B cell (primary cell): ENCODE measurements around the gene MAP3K7CL. TPM values are rescaled to one million over a fixed set of nuclear protein-coding genes. Genes with fewer than 3 reads are reported as not detected.

Experiments
- ATAC-seq: fragments of 200-7000 bp; cut with Tn5 transposase; one replicate; pipeline ENCODE4 v1.10.0; 2021; ENCODE audit warnings: low read depth, mild to moderate bottlenecking, moderate number of reproducible peaks, moderate library complexity
- CTCF ChIA-PET: fragments of 350-600 bp; sonication (Branson Sonifier 250); formaldehyde crosslinking; loops from one replicate; lab custom pipeline; 2021; ENCODE audit warnings: antibody characterized with exemption, inconsistent platforms; lab: Charles Lee
- POLR2A ChIA-PET: fragments of 350-600 bp; sonication (Branson Sonifier 250); formaldehyde crosslinking; loops from one replicate; lab custom pipeline; 2021; ENCODE audit warnings: antibody characterized with exemption; lab: Charles Lee
- DNase-seq: peaks from one replicate; pipeline ENCODE4 v3.0.0; 2013
- H2AFZ ChIP-seq: 2 replicates; pipeline ENCODE4 v1.6.1; 2012; ENCODE audit warnings: mild to moderate bottlenecking, low read depth, low read length; ENCODE audit not compliant: insufficient read depth, poor library complexity, severe bottlenecking
- H3K27ac ChIP-seq, 2 donors: 1 replicate in 1 of 2; 2 replicates in 1 of 2; pipeline ENCODE4 v1.5.1; 2012 to 2013; ENCODE audit warnings: low read length in 2 of 2, mild to moderate bottlenecking in 2 of 2, moderate library complexity in 1 of 2
- H3K27me3 ChIP-seq, 4 experiments: fragments of 200-600 bp in 1 of 4; sonication (generic) in 1 of 4; replicated peaks in 1 of 4; 1 replicate in 2 of 4; 2 replicates in 2 of 4; pipeline versions ENCODE4 v1.6.1 to v1.7.0; 2013 to 2016; ENCODE audit warnings: low read length in 3 of 4, mild to moderate bottlenecking in 2 of 4, mixed read lengths in 1 of 4, moderate library complexity in 1 of 4; ENCODE audit not compliant: insufficient read depth in 4 of 4, control insufficient read depth in 3 of 4; ENCODE audit errors: control extremely low read depth in 1 of 4
- H3K36me3 ChIP-seq, 2 experiments: replicated peaks in 1 of 2; 1 replicate in 1 of 2; 2 replicates in 1 of 2; pipeline versions ENCODE4 v1.6.1 to v1.7.1; 2013; ENCODE audit warnings: low read length in 1 of 2; ENCODE audit not compliant: insufficient read depth in 2 of 2, control insufficient read depth in 1 of 2; ENCODE audit errors: control extremely low read depth in 1 of 2, extremely low read depth in 1 of 2
- H3K4me1 ChIP-seq, 2 donors: fragments of 200-600 bp in 1 of 2; sonication (generic) in 1 of 2; 1 replicate in 1 of 2; 2 replicates in 1 of 2; pipeline versions ENCODE4 v1.5.1 to v1.6.1; 2013 to 2017; ENCODE audit warnings: low read length in 2 of 2; ENCODE audit not compliant: control insufficient read depth in 2 of 2, insufficient read depth in 2 of 2
- H3K4me2 ChIP-seq: replicated peaks from 2 replicates; pipeline ENCODE3; 2012; ENCODE audit warnings: mild to moderate bottlenecking, low read depth, low read length; ENCODE audit not compliant: poor library complexity, severe bottlenecking
- H3K4me3 ChIP-seq, 5 experiments: fragments of 200-600 bp in 1 of 5; sonication (generic) in 1 of 5; 1 replicate in 3 of 5; 2 replicates in 2 of 5; pipeline versions ENCODE4 v1.5.1 to v1.7.0; 2011 to 2016; ENCODE audit warnings: low read length in 4 of 5, mild to moderate bottlenecking in 4 of 5, low read depth in 2 of 5, control low read depth in 1 of 5, moderate library complexity in 1 of 5; ENCODE audit not compliant: insufficient read depth in 1 of 5; ENCODE audit errors: control extremely low read depth in 1 of 5, extremely low read depth in 1 of 5
- H3K79me2 ChIP-seq: fragments of 200-600 bp; sonication (generic); one replicate; pipeline ENCODE4 v1.6.0; 2016; ENCODE audit warnings: low read length; ENCODE audit not compliant: control insufficient read depth, insufficient read depth
- H3K9ac ChIP-seq: fragments of 200-600 bp; sonication (generic); 2 replicates; pipeline ENCODE4 v1.6.1; 2017; ENCODE audit warnings: mild to moderate bottlenecking, low read length, moderate library complexity
- H3K9me3 ChIP-seq, 3 donors: one replicate each; pipeline versions ENCODE4 v1.6.1 to v1.7.1; 2013; ENCODE audit warnings: low read length in 2 of 3; ENCODE audit not compliant: control insufficient read depth in 2 of 3, insufficient read depth in 1 of 3; ENCODE audit errors: control extremely low read depth in 1 of 3
- H4K20me1 ChIP-seq: 2 replicates; pipeline ENCODE4 v1.6.0; 2012; ENCODE audit warnings: mild to moderate bottlenecking, low read length; ENCODE audit not compliant: insufficient read depth, control insufficient read depth, poor library complexity, severe bottlenecking
- H3K27ac Mint-ChIP-seq: one replicate; pipeline ENCODE4 v1.8.0; 2021; ENCODE audit warnings: mixed read lengths
- H3K27me3 Mint-ChIP-seq: one replicate; pipeline ENCODE4 v1.8.0; 2021; ENCODE audit warnings: mixed read lengths
- H3K4me1 Mint-ChIP-seq: one replicate; pipeline ENCODE4 v1.8.0; 2021; ENCODE audit warnings: mixed read lengths
- H3K4me3 Mint-ChIP-seq: one replicate; pipeline ENCODE4 v1.8.0; 2021; ENCODE audit warnings: mixed read lengths
- H3K9me3 Mint-ChIP-seq: one replicate; pipeline ENCODE4 v1.8.0; 2022; ENCODE audit warnings: mixed read lengths; ENCODE audit not compliant: insufficient read depth
- EZH2 ChIP-seq: IDR thresholded peaks from 2 replicates; pipeline ENCODE4 v1.6.1; 2012; ENCODE audit warnings: borderline replicate concordance, low read depth, mild to moderate bottlenecking, moderate library complexity, low read length; ENCODE audit not compliant: insufficient read depth, poor library complexity, severe bottlenecking
- WGBS: methylation state at CpG from one replicate; pipeline ENCODE4 v1.1.5; 2013; ENCODE audit warnings: missing lambda C conversion rate; ENCODE audit not compliant: insufficient coverage; 5-methylcytosine and 5-hydroxymethylcytosine counted together
- intact Hi-C: fragments of 100-400 bp; cut with micrococcal nuclease; formaldehyde crosslinking; loops from one replicate; pipeline ENCODE4 v1.10.0; 2022
- polyA plus RNA-seq: library from polyadenylated mRNA; depleted of rRNA; stranded (reverse); fragments of >200 nt; gene quantifications from 2 replicates; pipeline ENCODE4 v1.2.3, GENCODE V29; 2012
- total RNA-seq, 2 donors: library from RNA; stranded (reverse); fragments of 120-200 nt in 1 of 2; gene quantifications; 1 replicate in 1 of 2; 2 replicates in 1 of 2; pipeline versions ENCODE4 v1.2.3 to v1.2.4, GENCODE V29; 2013 to 2022
- TF ChIP-seq, protein P1 (sequence below): fragments of 200-600 bp; IDR thresholded peaks from one replicate; pipeline ENCODE4 v1.8.0; 2022; ENCODE audit warnings: antibody characterized with exemption, mild to moderate bottlenecking

The MAP3K7CL gene
- total and polyA plus RNA-seq, 2 donors (not counting 1 experiment from before 2014, with no cell fraction given) = 8.9 to 11.9 TPM

DNA sequence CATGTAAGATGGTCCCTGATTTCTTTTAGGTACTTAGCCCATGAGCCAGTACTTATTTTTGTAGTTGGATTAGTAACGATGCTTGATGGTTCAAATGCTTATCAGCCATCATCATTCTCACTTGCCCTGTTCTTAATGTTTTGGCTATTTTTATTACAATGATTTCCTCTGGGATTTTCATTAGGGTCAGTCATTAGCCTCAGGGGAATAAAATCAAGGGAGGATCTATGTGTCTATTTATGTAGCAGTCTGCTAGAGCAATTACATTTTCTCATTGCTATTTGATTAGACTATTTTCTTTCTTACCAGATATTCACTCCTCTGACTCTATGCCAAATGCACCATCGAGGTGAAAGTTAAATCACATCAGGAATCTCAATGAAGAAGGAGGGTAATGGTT lies 46.1 kb upstream of the MAP3K7CL start:
- ChIA-PET CTCF (interaction anchor here (0.9 kb wide), 1 partner anchor 277 kb away, joined by 3 read pairs; no protein-coding TSS in a partner anchor), POLR2A (no interaction called here)
- H3K4me3 Mint-ChIP-seq = no peak overlapping the region
- no peaks in the 10 kb centered on the region for H3K27me3 Mint-ChIP-seq
- peaks cover 14% of the 10 kb centered on the region for H3K4me1 Mint-ChIP-seq
- no peaks in the 10 kb centered on the region for H3K27me3 ChIP-seq
- peaks cover 35% of the 10 kb centered on the region for H3K79me2 ChIP-seq
- H3K4me1 ChIP-seq = peaks cover 14% of the 10 kb centered on the region in 2 donors
- H3K9me3 ChIP-seq = no peaks in the 10 kb centered on the region
- no peak overlapping the region for H3K27ac ChIP-seq
- H3K9ac ChIP-seq = no peak overlapping the region
- TF ChIP-seq, protein P1, sequence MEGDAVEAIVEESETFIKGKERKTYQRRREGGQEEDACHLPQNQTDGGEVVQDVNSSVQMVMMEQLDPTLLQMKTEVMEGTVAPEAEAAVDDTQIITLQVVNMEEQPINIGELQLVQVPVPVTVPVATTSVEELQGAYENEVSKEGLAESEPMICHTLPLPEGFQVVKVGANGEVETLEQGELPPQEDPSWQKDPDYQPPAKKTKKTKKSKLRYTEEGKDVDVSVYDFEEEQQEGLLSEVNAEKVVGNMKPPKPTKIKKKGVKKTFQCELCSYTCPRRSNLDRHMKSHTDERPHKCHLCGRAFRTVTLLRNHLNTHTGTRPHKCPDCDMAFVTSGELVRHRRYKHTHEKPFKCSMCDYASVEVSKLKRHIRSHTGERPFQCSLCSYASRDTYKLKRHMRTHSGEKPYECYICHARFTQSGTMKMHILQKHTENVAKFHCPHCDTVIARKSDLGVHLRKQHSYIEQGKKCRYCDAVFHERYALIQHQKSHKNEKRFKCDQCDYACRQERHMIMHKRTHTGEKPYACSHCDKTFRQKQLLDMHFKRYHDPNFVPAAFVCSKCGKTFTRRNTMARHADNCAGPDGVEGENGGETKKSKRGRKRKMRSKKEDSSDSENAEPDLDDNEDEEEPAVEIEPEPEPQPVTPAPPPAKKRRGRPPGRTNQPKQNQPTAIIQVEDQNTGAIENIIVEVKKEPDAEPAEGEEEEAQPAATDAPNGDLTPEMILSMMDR = no peak
- no peak for TF ChIP-seq EZH2
- no CpG with 5 or more reads among the region's 2 CpGs for WGBS
- DNase-seq (no peak), ATAC-seq (no peak)
- H3K27ac Mint-ChIP-seq = no peak overlapping the region
- no peak overlapping the region for H2AFZ ChIP-seq
- no peak overlapping the region for H3K4me2 ChIP-seq
- H3K9me3 Mint-ChIP-seq = peaks cover 2% of the 10 kb centered on the region
- no peaks in the 10 kb centered on the region for H4K20me1 ChIP-seq
- intact Hi-C loops = no loop called here
- no peaks in the 10 kb centered on the region for H3K36me3 ChIP-seq
- H3K4me3 ChIP-seq = no peak overlapping the region

DNA sequence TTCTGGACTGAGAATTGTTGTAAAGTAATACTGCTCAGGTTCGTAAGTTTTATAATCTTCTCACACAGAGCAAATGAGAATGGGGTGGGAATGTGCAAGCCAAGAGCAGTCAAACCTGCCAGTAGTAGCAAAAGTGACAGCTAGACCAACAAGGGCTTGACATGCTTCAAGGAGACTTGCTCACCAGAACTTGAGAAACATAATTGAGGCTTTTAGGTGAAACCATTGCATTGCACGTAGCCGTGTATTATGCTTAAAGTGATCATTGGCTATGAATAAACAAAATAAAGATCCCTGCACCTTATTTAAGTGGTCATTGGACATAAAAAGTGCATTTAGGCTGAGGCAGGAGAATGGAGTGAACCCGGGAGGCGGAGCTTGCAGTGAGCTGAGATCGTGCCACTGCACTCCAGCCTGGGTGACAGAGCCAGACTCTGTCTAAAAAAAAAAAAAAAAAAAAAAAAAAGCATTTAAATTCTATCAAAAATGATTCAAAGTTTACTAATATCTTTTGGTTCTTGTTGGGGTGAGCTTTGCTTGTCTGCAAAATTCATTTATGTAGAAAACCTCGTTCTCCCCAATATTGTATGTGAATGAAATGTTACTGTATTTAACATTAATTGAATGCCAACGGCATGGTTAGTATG lies 45.2 kb upstream of the MAP3K7CL start:
- Mint-ChIP-seq H3K27ac (no peak overlapping the region), H3K4me3 (no peak overlapping the region), H3K9me3 (no peaks in the 10 kb centered on the region), H3K4me1 (peaks cover 8% of the 10 kb centered on the region), H3K27me3 (no peaks in the 10 kb centered on the region)
- Histone ChIP-seq H3K27ac (no peak overlapping the region), H3K9ac (no peak overlapping the region), H3K4me2 (no peak overlapping the region), H2AFZ (no peak overlapping the region), H3K36me3 (no peaks in the 10 kb centered on the region), H3K4me3 (no peak overlapping the region), H3K9me3 (no peaks in the 10 kb centered on the region), H3K79me2 (peaks cover 35% of the 10 kb centered on the region), H4K20me1 (no peaks in the 10 kb centered on the region), H3K4me1 (peaks cover 5 to 6% of the 10 kb centered on the region in 2 donors), H3K27me3 (no peaks in the 10 kb centered on the region)
- DNase-seq (no peak), ATAC-seq (no peak)
- 100% methylated on average over 2 of the region's 8 CpGs for WGBS
- intact Hi-C loops = no loop called here
- CTCF ChIA-PET = interaction anchor here (0.7 to 15.8 kb wide), 3 partner anchors 262 to 290 kb away, joined by 3 to 310 read pairs (median 3); no protein-coding TSS in a partner anchor
- no peak for TF ChIP-seq EZH2
- TF ChIP-seq, protein P1 = no peak
- POLR2A ChIA-PET = interaction anchor here (0.6 kb wide), 1 partner anchor 12 kb away, joined by 3 read pairs; the partner anchor contains the start of gene CCT8
